Erythroblast (primary cell): ENCODE data around the gene SGCD.

Source experiments
- GATA1 ChIP-seq: IDR thresholded peaks from 2 replicates; pipeline ENCODE4 v1.6.1; 2011; ENCODE audit warnings: low read depth, mild to moderate bottlenecking, control low read depth, low read length, moderate library complexity
- POLR2A ChIP-seq: IDR thresholded peaks from 2 replicates; pipeline ENCODE4 v1.6.1; 2011; ENCODE audit warnings: mild to moderate bottlenecking, low read length

DNA sequence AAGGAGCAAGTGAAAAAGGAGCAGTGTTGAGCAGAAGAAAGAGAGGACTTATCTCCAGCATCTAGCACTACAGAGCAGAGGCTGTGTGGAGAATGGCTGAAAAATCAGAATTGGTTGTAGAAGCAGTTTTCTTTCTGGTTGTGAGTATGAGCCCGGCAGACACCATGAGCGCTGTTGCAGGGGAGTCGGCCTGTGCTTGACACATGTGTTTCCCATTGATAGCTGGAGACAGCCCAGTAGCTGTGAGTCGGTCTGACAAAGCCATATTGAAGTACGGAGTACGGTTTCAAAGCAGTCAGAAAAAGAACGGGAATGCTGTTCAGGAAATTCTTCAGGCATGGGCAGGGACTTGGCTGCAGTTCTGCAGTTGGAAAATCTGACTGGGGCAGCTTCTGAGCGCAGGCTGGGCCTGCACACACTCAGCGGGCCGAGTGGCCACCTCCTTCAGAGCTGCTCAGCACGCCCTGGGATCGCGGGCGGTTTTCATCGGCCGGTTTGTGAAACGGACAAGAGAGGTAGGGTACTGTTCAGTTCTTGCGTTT is at the start of gene SGCD:
- TF ChIP-seq POLR2A (no peak), GATA1 (no peak)
